Middle frontal gyrus (tissue), 1 donor: ENCODE measurements around the gene PCNX2.
"Not testable (repeated sequence)": the region's sequence is repeated elsewhere in the genome, so short reads cannot be mapped to it uniquely, and the experiment has no call there.

Experiments
- DNase-seq: peaks from one replicate; pipeline ENCODE4 v3.0.0-alpha.2; 2015; ENCODE audit warnings: low spot score; ENCODE audit errors: extremely low spot score

PCNX2 gene

GRCh38 chr1:233233508-233234040 lies 62.0 kb downstream of the PCNX2 start:
- no peak for DNase-seq

GRCh38 chr1:233230011-233230410 lies 65.5 kb downstream of the PCNX2 start:
- no peak for DNase-seq

GRCh38 chr1:233229288-233229687 lies 66.2 kb downstream of the PCNX2 start:
- DNase-seq = no peak

GRCh38 chr1:233227930-233228465 lies 67.5 kb downstream of the PCNX2 start:
- no peak for DNase-seq

GRCh38 chr1:233224311-233224710 lies 71.2 kb downstream of the PCNX2 start:
- no peak for DNase-seq

GRCh38 chr1:233217832-233218231 lies 77.7 kb downstream of the PCNX2 start:
- no peak for DNase-seq

GRCh38 chr1:233216009-233216408 lies 79.5 kb downstream of the PCNX2 start:
- DNase-seq = no peak

GRCh38 chr1:233215135-233215760 lies 80.3 kb downstream of the PCNX2 start:
- no peak for DNase-seq

- DNase-seq = no peak
Observed at GRCh38 chr1:233211595-233211994, 83.9 kb downstream of the PCNX2 start.

GRCh38 chr1:233211106-233211505 lies 84.4 kb downstream of the PCNX2 start:
- no peak for DNase-seq

- DNase-seq = no peak
Observed at GRCh38 chr1:233209481-233209880, 86.0 kb downstream of the PCNX2 start.

GRCh38 chr1:233208687-233209086 lies 86.8 kb downstream of the PCNX2 start:
- DNase-seq = no peak

GRCh38 chr1:233197940-233198339 lies 97.6 kb downstream of the PCNX2 start:
- DNase-seq = no peak

GRCh38 chr1:233193741-233194140 lies 101.8 kb downstream of the PCNX2 start:
- DNase-seq = no peak

- no peak for DNase-seq
Observed at GRCh38 chr1:233190987-233191386, 104.5 kb downstream of the PCNX2 start.

- DNase-seq = no peak
Observed at GRCh38 chr1:233189526-233189925, 106.0 kb downstream of the PCNX2 start.

GRCh38 chr1:233188061-233188460 lies 107.5 kb downstream of the PCNX2 start:
- no peak for DNase-seq

- no peak for DNase-seq
Observed at GRCh38 chr1:233183226-233184020, 112.1 kb downstream of the PCNX2 start.

GRCh38 chr1:233182587-233182986 lies 112.9 kb downstream of the PCNX2 start:
- DNase-seq = no peak

- no peak for DNase-seq
Observed at GRCh38 chr1:233180641-233181364, 114.7 kb downstream of the PCNX2 start.

- DNase-seq = not testable (repeated sequence)
Observed at GRCh38 chr1:233179638-233180037, 115.9 kb downstream of the PCNX2 start.

GRCh38 chr1:233172201-233172600 lies 123.3 kb downstream of the PCNX2 start:
- no peak for DNase-seq
